HG02623 (cell line): ENCODE results near the gene PRKG1.
"Not testable (repeated sequence)": the region's sequence is repeated elsewhere in the genome, so short reads cannot be mapped to it uniquely, and the experiment has no call there.

Experiments
- ATAC-seq: cut with Tn5 transposase; IDR thresholded peaks from one replicate; pipeline ENCODE4 v1.9.1; 2021; ENCODE audit warnings: moderate library complexity; ENCODE audit not compliant: unreplicated experiment

The PRKG1 gene

DNA sequence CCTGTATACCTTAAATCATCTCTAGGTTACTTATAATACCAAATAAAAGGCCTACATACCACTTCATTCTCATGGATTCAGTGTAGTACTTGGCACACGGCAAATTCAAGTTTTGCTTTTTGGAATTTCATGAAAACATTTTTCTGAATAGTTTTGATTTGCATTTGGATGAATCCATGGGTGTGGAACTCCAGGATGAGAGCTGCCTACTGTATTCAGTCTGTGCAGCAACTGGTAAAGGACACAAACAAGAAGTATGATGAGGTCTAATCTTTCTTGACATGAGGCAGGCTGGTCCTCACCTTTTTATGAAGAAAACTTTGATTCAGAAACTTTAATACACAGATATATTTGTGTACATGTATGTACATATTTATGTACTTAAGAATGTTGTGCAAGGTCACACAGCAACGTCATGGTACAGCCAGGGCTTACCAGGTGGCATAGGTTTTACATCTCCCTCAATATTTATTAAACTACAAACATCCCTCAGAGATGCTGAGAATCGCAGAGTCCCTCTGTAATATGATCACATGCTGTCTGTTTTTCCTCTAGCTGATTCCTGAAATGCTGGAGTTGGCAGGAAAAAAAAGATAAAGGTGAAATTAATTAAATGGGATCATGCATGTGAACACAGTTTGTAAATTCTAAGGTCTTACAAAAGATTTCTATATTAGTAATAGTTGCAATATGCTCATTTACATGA, 239.6 kb downstream of the PRKG1 start:
- no peak for ATAC-seq

DNA sequence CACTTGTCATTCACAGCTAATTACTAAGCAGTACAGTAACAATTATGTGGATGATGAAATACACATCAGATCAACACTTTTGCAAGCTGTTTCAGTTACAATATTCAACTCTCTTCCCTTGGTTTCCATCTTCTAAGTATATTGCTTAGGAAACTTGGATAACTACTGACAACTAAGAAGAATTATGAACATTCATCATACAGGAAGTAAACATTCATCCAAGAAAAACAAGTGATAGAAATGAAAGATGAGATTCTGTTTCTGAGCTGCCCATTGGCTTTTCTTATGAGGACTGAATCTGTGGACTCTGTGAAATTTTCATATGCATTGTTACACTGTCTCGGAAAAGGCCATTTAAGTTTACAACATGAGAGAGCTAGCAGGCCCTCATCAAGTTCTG, 240.2 kb downstream of the PRKG1 start:
- ATAC-seq, result no peak

DNA sequence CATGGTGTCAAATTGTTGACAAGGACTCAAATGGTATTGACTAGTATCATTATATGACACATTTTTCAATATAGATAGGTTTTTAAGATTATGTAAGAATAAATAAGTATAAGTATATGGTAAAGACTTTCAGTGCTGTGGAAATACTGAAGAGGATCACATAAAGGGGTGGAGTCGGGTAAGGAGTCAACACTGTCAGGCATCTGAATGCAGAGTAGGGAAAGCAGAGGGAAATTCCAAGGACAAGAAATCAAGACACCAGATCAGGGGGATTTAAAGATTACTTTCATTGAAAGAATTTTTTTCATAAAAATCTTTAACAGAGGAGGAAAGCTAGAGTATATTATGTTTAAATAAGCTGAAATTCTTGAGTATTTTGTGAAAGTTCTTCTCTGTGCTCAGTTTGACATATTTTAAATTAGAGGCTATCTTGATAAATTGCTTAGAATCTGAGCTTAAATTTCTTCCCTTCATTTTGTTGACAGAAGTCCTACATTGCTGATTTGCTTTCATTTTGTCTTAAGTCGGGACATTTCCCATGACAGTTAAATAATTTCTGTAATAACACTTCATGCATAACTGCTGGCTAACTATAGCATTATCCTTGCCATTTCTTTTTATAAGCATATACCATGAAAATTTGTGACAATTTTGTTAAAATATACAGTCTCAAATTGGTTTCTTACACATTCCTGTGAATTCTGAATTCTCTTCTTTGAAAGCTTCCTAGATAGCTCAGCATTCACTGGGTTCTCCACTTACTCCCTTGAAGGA, 244.3 kb downstream of the PRKG1 start:
- no peak for ATAC-seq

DNA sequence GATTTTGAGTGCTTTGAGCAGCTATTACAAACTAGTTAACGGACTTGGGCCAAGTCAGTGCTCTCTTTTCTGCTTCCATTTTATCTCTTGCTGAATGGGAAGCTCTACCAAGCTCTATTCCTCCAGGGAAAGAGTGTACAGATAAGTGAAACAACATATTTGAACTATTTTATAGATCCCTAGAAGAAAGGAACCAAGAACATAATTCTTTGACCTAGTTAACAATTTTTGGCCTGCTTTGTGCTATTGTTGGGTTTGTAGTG, 244.8 kb downstream of the PRKG1 start:
- no peak for ATAC-seq

DNA sequence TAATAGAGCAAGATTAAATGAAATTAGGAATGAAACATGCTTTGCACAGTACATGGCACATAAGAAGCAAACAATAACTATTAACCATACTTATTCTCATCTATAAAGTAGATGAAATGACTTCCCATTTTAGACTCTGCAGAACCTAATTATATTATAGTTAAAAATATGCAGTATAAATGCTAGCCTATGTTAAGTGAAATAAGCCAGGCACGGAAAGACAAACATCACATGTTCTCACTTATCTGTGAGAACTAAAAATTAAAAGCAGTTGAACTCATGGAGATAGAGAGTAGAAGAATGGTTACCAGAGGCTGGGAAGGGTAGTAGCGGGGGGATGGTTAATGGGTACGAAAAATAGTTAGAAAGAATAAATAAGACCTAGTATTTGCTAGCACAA, 247.0 kb downstream of the PRKG1 start:
- no peak for ATAC-seq

DNA sequence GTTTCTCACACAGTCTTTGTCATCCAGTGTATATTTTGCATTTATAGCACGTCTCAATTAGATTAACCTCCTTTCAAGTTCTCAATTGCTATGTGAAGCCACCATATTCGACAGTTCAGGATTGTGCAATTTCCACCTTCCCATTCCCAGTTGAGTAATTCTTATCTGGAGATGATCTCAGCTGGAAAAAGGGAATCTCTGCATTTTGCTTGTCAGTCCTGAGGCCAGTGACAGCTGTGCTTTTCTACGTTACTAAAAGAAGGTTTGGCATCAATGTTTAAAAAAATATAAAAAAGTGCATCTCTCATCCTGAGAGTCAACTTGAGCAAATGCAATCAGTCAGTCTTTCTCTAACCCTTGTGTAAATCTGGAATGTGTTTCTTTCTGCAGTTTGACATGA, 247.7 kb downstream of the PRKG1 start:
- ATAC-seq, result no peak

DNA sequence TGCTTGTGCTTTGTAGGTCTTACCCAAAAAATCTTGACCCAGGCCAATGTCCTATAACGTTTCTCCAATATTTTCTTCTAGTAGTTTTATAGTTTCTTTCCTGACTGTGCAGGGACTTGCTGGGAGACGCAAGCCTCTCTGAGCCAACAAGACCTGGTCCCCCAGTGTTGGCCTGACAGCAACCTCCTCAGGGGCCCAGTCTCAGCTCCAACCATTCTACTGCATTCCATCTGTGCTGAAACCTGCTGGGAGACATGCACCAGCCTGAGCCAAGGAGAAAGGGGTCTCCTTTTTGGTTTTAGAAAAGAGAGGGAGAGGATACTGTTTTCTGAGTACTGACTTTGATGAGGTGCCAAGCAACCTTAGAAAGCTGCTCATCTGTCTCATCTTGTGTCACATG, 251.4 kb downstream of the PRKG1 start:
- no peak for ATAC-seq

DNA sequence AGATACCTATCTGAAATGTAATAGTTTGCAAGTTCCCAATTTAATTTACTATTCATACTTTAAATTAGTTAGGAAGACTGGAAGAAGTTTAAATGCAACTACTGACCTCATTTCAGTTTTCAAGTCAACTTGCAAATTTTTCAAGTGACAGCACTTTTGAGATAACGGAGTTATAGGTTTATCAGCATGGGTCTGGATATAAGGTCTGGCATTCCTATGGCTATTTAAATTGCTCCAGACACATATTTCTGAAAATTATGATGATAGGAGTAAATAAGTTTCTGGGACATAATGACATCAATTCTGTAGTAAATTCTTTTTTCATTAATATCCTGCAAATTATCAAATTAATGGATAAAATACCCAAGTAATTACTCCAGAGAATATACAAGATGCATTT, 251.9 kb downstream of the PRKG1 start:
- no peak for ATAC-seq

DNA sequence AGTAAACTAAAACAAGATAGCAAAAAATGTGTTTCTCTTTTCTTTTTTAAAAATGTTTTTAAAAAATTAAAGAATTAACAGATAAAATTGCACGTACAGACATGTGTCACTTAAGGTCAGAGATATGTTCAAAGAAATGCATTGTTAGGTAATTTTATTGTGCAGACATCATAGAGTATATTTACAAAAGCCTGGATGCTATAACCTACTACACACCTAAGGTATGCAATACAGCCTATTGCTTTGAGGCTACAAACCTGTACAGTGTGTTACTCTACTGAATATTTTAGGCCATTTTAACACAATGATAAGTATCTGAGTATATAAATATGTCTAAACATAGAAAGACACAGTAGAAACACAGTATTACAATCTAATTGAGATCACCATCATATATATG, 253.1 kb downstream of the PRKG1 start:
- no peak for ATAC-seq

DNA sequence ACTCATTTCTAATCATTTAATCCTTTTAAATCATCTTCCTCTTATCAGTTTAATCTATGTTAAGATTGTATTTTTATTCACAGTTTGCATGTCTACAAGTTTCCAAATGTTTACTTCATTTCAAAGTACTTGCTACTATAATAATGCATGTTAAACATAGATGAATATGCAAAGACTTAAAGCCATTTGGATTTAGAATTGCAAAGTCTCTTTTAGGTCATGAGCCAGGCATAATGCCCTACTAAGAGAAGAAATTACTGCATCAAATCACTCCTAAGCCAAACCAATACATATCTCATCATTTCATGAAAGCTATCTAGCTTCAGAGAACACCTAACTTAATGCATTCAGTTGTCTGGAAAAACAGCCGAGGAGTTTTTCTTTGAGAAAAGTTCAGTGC, 266.1 kb downstream of the PRKG1 start:
- no peak for ATAC-seq

DNA sequence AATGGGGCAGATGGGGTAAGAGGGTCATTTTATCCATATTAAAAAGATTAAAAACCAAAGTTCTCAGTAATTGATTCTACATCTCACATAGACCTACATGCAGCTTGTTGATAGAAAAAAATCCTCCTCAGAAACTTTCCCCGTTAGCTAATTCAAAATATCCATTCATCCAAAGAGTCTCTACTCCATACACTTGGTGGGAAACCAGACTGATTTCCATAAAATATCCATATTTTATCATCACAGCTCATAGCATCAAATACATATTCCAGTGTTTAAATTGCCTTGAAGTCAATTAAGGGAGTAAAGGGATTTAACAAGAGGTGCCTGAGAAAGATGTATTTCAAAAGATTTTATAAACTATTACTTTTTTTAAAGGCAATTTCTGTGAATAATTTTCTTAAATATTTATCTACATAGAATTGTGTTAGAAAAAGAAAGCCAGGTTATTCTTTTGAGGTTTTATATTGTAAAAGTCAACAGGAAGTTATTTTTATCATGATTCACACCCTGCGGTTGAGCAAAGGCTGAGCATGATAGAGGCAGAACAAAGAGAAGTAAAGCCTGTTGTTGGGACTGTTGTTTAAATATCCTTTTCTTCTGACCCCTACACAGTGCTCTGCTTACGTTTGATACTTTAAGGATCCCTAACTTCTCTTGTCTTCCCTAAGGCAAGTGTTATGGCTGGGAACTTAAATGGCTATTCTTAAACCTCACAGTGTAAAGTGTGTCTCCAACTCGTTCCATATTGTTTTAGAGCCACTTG, 266.7 kb downstream of the PRKG1 start:
- no peak for ATAC-seq

DNA sequence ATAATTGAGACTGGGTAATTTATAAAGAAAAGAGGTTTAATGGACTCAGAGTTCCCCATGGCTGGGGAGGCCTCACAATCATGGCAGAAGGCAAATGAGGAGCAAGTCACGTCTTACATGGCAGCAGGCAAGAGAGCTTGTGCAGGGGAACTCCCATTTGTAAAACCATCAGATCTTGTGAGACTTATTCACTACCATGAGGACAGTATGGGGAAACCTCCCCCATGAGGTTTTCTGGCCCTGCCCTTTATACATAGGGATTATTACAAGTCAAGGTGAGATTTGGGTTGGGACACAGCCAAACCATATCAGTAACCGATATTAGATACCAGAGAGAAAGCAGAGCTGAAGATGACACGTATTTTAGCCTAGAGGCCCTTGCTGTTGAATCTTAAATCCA, 267.5 kb downstream of the PRKG1 start:
- not testable (repeated sequence) for ATAC-seq

DNA sequence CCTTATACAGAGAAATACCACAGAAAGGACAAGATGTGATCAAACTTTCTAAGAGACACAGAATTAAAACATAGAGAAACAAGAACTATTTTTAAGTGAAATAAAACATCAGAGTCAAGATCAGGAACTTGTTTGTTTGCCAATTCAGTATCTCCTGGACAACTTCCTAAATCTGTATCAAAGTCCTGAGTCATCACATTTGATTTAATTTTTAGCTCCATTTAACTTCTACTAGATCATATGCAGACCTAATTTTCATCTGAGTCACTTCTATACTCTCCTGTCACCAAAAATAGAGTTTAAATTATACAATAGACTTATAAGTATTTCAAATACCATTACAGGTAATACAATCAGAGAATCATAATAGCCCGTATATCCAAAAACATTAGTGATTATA, 268.1 kb downstream of the PRKG1 start:
- no peak for ATAC-seq

DNA sequence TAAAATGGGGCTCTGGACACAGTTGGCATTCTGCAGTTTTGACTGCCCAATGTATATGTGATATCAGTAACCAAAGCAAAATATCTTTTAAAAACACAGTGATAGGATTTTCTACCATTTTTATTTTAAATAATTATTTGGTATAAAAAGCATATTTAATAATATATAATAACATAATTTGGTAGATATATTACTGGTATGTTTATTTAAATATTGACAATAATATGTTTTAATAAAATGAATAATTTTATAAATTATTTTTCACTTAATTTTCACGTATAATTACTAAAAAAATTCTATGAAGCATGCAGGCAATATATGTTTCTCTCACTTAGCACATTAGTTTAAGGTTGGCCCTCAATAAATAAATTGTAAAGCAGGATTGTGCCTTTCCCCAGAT, 269.1 kb downstream of the PRKG1 start:
- no peak for ATAC-seq

DNA sequence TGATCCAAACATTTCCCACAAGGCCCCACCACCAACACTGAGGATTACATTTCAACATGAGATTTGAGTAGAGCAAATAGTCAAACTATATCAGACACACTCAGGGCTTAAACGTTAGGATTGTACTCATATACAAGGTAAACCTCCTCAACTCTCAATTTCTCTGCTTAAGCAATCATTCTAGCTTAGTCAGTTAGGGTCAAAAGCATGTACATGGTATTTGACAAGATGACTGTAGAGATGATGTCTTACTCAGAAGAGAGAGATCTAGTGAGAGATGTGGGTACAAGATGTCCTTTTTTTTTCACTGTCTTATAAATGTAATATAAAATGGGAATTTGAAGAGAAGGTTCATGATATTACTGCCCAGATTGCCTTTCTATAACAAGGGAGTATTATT, 270.1 kb downstream of the PRKG1 start:
- ATAC-seq, result no peak

DNA sequence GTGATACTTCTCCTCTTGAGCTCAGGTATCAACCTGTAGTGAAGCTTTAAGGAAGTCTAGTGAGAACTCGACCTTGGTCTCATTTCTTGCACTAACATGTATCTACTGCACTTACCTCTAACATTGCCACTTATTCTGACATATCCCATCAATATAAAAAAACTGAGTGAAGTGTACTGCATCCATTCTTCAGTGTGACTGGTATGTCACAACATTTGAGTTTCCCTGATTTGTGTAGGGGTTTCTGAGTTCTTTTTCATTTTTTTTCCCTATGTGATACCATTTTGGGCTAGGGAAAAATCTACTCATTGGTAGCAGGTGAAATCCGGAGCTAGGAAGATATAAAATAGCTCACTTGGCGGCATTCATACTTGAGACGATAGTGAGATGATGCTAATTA, 274.3 kb downstream of the PRKG1 start:
- ATAC-seq, result no peak

DNA sequence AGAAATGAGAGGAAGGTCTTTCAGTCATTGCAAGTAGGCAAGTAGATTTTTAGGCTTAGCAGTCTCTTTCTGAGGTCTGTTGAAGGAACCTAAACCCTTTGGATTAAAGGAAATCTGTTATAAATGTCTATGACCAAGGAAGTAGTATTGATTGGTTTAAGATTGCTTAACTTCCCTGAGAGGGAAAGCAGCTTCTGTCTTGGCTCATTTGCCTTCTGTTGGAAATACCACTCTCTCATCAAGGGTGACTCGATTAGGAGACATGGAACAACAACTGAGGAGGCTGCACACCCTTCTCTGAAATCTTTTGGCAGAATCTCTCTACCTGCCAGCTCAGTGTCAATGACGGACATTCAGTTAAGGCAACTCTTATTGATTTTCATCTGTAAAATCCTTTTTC, 282.9 kb downstream of the PRKG1 start:
- ATAC-seq, result no peak

DNA sequence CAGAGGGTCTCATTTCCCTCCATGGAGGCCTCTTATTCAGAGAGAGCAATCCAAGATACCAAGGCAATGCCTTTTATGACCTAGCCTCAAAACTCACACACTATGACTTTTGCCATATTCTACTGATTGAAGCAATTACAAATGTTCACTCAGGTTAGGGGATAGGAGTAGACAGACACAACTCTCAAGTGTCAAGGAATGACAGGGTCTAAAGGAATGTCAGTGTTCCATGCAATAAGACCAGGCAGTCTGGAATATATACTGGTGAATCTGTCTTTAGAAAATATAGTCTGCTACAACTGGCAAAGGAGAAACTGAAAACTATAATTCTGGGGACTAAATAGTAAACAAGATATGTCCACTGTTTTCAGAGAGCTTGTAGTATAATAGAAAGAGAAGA, 283.9 kb downstream of the PRKG1 start:
- no peak for ATAC-seq

DNA sequence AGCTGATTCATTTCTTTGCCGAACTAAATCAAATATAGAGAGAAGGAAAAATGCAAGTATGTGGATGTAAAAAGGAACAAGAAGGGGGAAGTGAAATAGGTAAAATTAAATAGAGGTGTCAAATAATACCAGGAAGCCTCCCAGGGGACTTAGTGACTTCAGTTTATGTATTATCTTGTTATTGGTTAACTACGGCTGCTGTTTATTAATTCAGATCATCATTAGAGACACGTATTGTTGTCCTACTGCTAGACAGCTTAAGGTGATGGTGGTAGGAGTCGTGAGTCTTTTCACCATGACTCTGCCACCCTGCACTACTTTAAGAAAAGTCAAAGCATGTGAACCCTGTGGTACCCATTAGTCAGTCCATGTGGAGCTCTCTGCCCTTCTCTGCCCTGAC, 289.1 kb downstream of the PRKG1 start:
- no peak for ATAC-seq

DNA sequence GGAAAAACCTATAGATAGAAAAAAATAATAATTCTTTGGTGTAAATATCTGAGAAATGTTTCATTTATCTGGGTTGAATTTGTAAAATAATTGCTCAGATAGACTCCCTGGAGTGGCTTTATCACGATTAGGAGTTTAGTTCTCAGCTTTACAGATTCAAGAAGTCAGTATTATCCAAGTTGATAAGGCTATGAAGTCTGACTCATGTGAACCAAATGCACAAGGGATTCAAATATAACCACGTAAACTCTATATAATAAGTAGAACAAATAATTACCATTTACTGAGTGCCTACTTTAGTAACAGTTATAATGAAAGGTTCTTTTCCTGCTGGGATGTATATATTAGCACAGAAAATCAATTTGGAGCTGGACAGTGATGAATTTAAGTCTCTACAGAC, 290.4 kb downstream of the PRKG1 start:
- no peak for ATAC-seq

DNA sequence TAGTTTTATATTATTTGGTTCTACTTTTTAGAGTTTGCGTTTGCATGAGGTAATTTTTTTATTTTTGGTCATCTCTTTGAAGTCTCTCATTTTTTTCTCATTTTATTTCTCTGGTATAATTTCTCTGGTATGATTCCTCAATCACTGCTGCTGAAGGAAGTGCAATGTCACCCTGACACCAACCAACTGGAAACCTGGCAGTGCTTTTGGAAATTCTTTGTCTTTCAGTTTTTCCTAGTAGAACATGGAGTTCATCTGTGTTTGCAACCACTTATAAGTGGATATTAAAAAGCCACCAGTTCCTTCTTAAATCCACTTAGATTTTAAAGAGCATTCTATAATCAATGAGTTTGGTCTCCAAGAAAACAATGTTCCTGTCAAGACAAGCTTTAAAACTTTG, 291.8 kb downstream of the PRKG1 start:
- no peak for ATAC-seq

DNA sequence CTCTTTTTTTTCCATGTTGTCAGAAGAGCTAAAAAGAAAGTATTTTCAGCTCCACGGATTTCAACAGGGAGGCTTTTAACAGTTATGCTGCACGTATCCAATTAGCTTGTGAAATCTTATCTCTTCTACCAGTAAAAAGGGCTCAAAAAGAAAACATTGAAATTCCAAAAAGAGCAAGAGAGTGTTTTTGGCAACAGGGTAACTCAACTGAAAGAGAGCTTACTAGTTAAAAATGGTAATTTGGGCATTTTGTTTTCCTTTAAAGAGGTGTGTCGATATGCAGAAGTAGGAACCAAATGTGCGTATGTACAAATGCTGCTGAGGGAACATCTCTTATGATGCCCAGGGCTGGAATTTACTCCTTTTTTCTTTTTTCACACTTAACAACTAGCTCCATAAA, 292.8 kb downstream of the PRKG1 start:
- ATAC-seq, result no peak
